Caco-2 (cell line): ENCODE measurements around the gene PFN4. TPM values are rescaled to one million over a fixed set of nuclear protein-coding genes. Genes with fewer than 3 reads are reported as not detected.

Experiments
- Bru-seq: library from RNA; stranded (reverse); fragments of 400-500 nt; gene quantifications from one replicate; lab custom pipeline; 2021; lab: Mats Ljungman, UMichigan
- BruChase-seq, 2 experiments: library from RNA; stranded (reverse); fragments of 400-500 nt; gene quantifications; one replicate each; lab custom pipeline; 2021; lab: Mats Ljungman, UMichigan
- BruUV-seq: library from RNA; stranded (reverse); fragments of 400-500 nt; replicated peaks from 2 replicates; lab custom pipeline; 2021; lab: Mats Ljungman, UMichigan
- CTCF ChIA-PET: fragments of 300-600 bp; sonication (Branson Sonifier 250); formaldehyde crosslinking; loops from one replicate; lab custom pipeline; 2022; ENCODE audit warnings: antibody characterized with exemption; lab: Charles Lee
- POLR2A ChIA-PET: fragments of 300-600 bp; sonication (Branson Sonifier 250); formaldehyde crosslinking; loops from one replicate; lab custom pipeline; 2022; ENCODE audit warnings: antibody characterized with exemption; lab: Charles Lee
- DNase-seq, 2 experiments: peaks; one replicate each; pipeline versions ENCODE4 v3.0.0 to v3.0.0-alpha.2; 2020 to 2022
- H3K27me3 ChIP-seq: replicated peaks from 2 replicates; pipeline ENCODE4 v1.6.0; 2011; ENCODE audit warnings: low read length; ENCODE audit not compliant: control insufficient read depth, insufficient read depth
- H3K36me3 ChIP-seq: 2 replicates; pipeline ENCODE4 v1.5.1; 2011; ENCODE audit warnings: low read length; ENCODE audit not compliant: control insufficient read depth, insufficient read depth
- H3K4me1 ChIP-seq: fragments of 250-450 bp; sonication (Bioruptor Pico); 2 replicates; pipeline ENCODE4 v1.5.1; 2020; ENCODE audit warnings: mild to moderate bottlenecking
- H3K4me3 ChIP-seq: 2 replicates; pipeline ENCODE4 v1.5.1; 2011; ENCODE audit warnings: low read depth, mild to moderate bottlenecking, control low read depth, low read length
- H3K9me3 ChIP-seq: fragments of 250-450 bp; sonication (Bioruptor Pico); 2 replicates; pipeline ENCODE4 v1.5.1; 2020; ENCODE audit warnings: mild to moderate bottlenecking, moderate library complexity
- H3K27ac Mint-ChIP-seq: one replicate; pipeline ENCODE4 v1.8.0; 2022; ENCODE audit warnings: mixed read lengths; ENCODE audit not compliant: unreplicated experiment
- H3K27me3 Mint-ChIP-seq: one replicate; pipeline ENCODE4 v1.8.0; 2022; ENCODE audit warnings: mixed read lengths; ENCODE audit not compliant: insufficient read depth, unreplicated experiment
- H3K36me3 Mint-ChIP-seq: one replicate; pipeline ENCODE4 v1.8.0; 2022; ENCODE audit warnings: mild to moderate bottlenecking, mixed read lengths; ENCODE audit not compliant: insufficient read depth, unreplicated experiment
- H3K4me1 Mint-ChIP-seq: one replicate; pipeline ENCODE4 v1.8.0; 2022; ENCODE audit warnings: low read depth, mixed read lengths; ENCODE audit not compliant: unreplicated experiment
- H3K4me3 Mint-ChIP-seq: one replicate; pipeline ENCODE4 v1.8.0; 2022; ENCODE audit warnings: mild to moderate bottlenecking, moderate library complexity, mixed read lengths; ENCODE audit not compliant: unreplicated experiment
- H3K9me3 Mint-ChIP-seq: one replicate; pipeline ENCODE4 v1.8.0; 2022; ENCODE audit warnings: mixed read lengths; ENCODE audit not compliant: unreplicated experiment
- intact Hi-C: fragments of 100-400 bp; cut with micrococcal nuclease; formaldehyde crosslinking; loops from one replicate; pipeline ENCODE4 v1.10.0; 2022; ENCODE audit not compliant: unreplicated experiment
- long read RNA-seq: library from polyadenylated mRNA; stranded (forward); transcript quantifications from one replicate; pipeline ENCODE4 v2.0.0, GENCODE V29; 2022
- total RNA-seq: library from RNA; stranded (reverse); gene quantifications from 2 replicates; pipeline ENCODE4 v1.2.3, GENCODE V29; 2022
- TF ChIP-seq, protein P1 (sequence below), 2 experiments: fragments of 200-600 bp in 1 of 2; IDR thresholded peaks; 1 replicate in 1 of 2; 2 replicates in 1 of 2; pipeline versions ENCODE4 v1.5.1 to v1.8.0; 2011 to 2022; ENCODE audit warnings: antibody characterized with exemption in 1 of 2, control low read depth in 1 of 2, inconsistent platforms in 1 of 2, low read depth in 1 of 2, low read length in 1 of 2, mild to moderate bottlenecking in 1 of 2, moderate library complexity in 1 of 2; ENCODE audit not compliant: insufficient read depth in 1 of 2, severe bottlenecking in 1 of 2, unreplicated experiment in 1 of 2

The PFN4 gene, protein sequence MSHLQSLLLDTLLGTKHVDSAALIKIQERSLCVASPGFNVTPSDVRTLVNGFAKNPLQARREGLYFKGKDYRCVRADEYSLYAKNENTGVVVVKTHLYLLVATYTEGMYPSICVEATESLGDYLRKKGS
- total RNA-seq, result 1.3 and 1.4 TPM in 2 replicates
- percentile 52 among the genes with signal in this experiment for Bru-seq, nascent RNA
- BruChase-seq, experiment 1, labeled RNA remaining after a 2-hour chase, result percentile 33 among the genes with signal in this experiment
- percentile 27 among the genes with signal in this experiment for BruChase-seq, experiment 2, labeled RNA remaining after a 6-hour chase
- long read RNA-seq, partial matches to known transcripts, result 0 of 1 reads
- long read RNA-seq, other reads (novel, unspliced or antisense), result 0 of 1 reads

DNA sequence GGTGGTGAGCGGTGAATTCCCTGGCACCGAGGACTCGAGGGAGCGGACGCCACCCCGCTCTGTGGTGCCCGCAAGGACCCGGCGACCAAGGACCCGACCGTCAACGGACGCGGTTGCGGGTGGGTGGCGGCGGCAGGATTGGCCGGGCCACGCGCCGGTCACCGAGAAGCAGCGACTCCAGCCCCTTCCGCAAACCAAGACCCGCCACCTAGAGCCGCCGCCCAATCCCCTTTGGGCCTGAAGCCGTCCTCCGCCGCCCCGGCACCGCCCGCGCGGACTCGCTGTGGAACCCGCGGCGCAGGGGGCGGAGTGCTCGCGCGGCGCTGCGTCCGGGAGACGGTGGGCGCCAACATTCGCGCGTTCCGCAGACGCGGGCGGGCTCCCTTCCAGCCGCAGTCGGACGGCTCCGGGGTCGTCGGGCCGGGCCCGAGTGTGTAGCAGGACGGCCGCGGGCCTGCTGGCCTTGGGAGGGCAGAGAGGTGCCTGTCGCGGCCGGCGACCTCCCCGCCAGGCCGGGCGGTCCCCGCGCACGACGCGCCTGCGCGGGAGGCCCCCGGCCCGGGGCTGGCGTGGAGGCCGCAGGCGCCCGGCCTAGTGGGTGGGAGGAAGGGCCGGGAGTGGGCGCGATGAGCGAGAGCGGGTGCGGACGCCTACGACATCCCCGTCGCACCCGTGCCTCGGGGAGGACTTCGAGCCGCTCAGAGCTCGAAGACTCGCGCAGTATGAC is at the start of gene PFN4, which contains the start of gene FAM228B:
Gene PFN4, minus strand, starts transcription at position 140 of the 727 bp plus-strand sequence. CDS start 799 bp downstream, outside the sequence.
Gene FAM228B, plus strand, starts transcription at position 275 of the 727 bp plus-strand sequence. CDS start 893 bp downstream, outside the sequence.
- ChIA-PET POLR2A (interaction anchor here (0.6 to 1.7 kb wide), 6 partner anchors 14 to 196 kb away, joined by 6 to 8 read pairs (median 7); partner anchors contain the start of genes ATAD2B, SF3B6 and TP53I3), CTCF (interaction anchor here (0.7 to 1.3 kb wide), 5 partner anchors 39 to 183 kb away, joined by 3 to 13 read pairs (median 4); partner anchors contain the start of genes TP53I3 and UBXN2A)
- peak within 1 kb of the TSS; percentile 97 for H3K4me3 ChIP-seq
- Mint-ChIP-seq H3K4me3 (peak within 1 kb of the TSS; percentile 82), H3K36me3 (no peaks in the 10 kb centered on the region), H3K27me3 (no peaks in the 10 kb centered on the region), H3K9me3 (no peaks in the 10 kb centered on the region), H3K27ac (peak within 1 kb of the TSS; percentile 88), H3K4me1 (peaks cover 18% of the 10 kb centered on the region)
- TF ChIP-seq, protein P1, sequence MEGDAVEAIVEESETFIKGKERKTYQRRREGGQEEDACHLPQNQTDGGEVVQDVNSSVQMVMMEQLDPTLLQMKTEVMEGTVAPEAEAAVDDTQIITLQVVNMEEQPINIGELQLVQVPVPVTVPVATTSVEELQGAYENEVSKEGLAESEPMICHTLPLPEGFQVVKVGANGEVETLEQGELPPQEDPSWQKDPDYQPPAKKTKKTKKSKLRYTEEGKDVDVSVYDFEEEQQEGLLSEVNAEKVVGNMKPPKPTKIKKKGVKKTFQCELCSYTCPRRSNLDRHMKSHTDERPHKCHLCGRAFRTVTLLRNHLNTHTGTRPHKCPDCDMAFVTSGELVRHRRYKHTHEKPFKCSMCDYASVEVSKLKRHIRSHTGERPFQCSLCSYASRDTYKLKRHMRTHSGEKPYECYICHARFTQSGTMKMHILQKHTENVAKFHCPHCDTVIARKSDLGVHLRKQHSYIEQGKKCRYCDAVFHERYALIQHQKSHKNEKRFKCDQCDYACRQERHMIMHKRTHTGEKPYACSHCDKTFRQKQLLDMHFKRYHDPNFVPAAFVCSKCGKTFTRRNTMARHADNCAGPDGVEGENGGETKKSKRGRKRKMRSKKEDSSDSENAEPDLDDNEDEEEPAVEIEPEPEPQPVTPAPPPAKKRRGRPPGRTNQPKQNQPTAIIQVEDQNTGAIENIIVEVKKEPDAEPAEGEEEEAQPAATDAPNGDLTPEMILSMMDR (IDR thresholded peaks at IDR 0.05; ENCODE audit: insufficient read depth in 1 of 2, low read depth in 1 of 2, low read length in 1 of 2, severe bottlenecking in 1 of 2, unreplicated experiment in 1 of 2), result no peak
- peak; percentile 89 to 92 for DNase-seq
- BruUV-seq, result no TSS peak
- H3K9me3 ChIP-seq, result no peaks in the 10 kb centered on the region
- H3K36me3 ChIP-seq, result no peaks in the 10 kb centered on the region
- no peaks in the 10 kb centered on the region for H3K27me3 ChIP-seq
- intact Hi-C loops, result loop anchor here (1.0 kb wide), 2 partner anchors 39 to 47 kb away; partner anchors contain the start of genes SF3B6 and TP53I3
- no peaks in the 10 kb centered on the region for H3K4me1 ChIP-seq

DNA sequence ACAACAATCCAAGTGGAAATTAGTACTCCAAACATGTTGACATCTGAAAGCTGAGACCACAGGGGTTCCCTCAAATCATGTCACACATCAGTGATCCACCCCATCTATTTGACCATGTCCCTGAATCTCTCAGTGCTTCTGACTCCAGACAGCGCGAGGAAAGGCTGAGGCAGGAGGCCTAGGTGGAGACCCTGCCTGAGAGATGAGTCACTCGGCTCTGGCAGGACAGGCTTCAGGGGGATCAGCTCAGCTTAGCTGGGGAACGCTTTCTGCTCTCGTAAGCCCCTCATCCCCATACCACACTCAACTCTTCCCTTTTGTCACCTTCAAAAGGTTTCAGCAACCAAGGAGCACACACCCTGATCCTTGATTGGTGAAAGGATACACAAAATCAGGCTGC is 45.9 kb upstream of the PFN4 start:
- Mint-ChIP-seq H3K4me3 (no peak overlapping the region), H3K27ac (no peak overlapping the region), H3K36me3 (no peaks in the 10 kb centered on the region), H3K27me3 (peaks cover 2% of the 10 kb centered on the region), H3K9me3 (no peaks in the 10 kb centered on the region), H3K4me1 (no peaks in the 10 kb centered on the region)
- TF ChIP-seq, protein P1 (IDR thresholded peaks at IDR 0.05; ENCODE audit: insufficient read depth in 1 of 2, low read depth in 1 of 2, low read length in 1 of 2, severe bottlenecking in 1 of 2, unreplicated experiment in 1 of 2), result no peak
- intact Hi-C loops, result loop anchor here (10.0 kb wide), 1 partner anchor 244 kb away; the partner anchor contains the start of gene ATAD2B
- no peak overlapping the region for H3K4me3 ChIP-seq
- ChIA-PET CTCF (interaction anchor here (1.3 kb wide), 1 partner anchor 85 kb away, joined by 4 read pairs; no protein-coding TSS in a partner anchor), POLR2A (interaction anchor here (0.6 kb wide), 1 partner anchor 369 kb away, joined by 4 read pairs; no protein-coding TSS in a partner anchor)
- H3K27me3 ChIP-seq, result no peaks in the 10 kb centered on the region; the same call in 1 of the 2 replicates
- DNase-seq, result no peak
- no peaks in the 10 kb centered on the region for H3K9me3 ChIP-seq
- no peaks in the 10 kb centered on the region for H3K4me1 ChIP-seq
- no TSS peak for BruUV-seq
- no peaks in the 10 kb centered on the region for H3K36me3 ChIP-seq
